ENCODE measurements around the gene MNAT1.

The MNAT1 gene

GRCh38 chr14:60972295-60972694 lies 237.7 kb downstream of the MNAT1 start:
- DNase-seq: no peak

- DNase-seq: no peak
Measured at GRCh38 chr14:60973070-60973469, 238.5 kb downstream of the MNAT1 start.

- no peak for DNase-seq
Measured at GRCh38 chr14:60974090-60974651, 239.6 kb downstream of the MNAT1 start.

GRCh38 chr14:60975551-60975950 lies 241.0 kb downstream of the MNAT1 start:
- no peak for DNase-seq

- DNase-seq: no peak
Measured at GRCh38 chr14:60977847-60978246, 243.3 kb downstream of the MNAT1 start.

- peak; percentile 84 to 88 for DNase-seq
Measured at GRCh38 chr14:60980811-60981632, 246.5 kb downstream of the MNAT1 start, which contains the start of the genes SLC38A6 and TRMT5. SLC38A6 (plus strand) TSS chr14:60981245; CDS start chr14:60981278, 33 bp downstream. TRMT5 (minus strand) TSS chr14:60981079; CDS start chr14:60980973, 106 bp downstream.

- no peak for DNase-seq
Measured at GRCh38 chr14:60981633-60982455, 247.3 kb downstream of the MNAT1 start.

GRCh38 chr14:60984196-60984595 lies 249.6 kb downstream of the MNAT1 start:
- no peak for DNase-seq

GRCh38 chr14:60986500-60986899 lies 251.9 kb downstream of the MNAT1 start:
- no peak for DNase-seq

GRCh38 chr14:60989599-60989998 lies 255.0 kb downstream of the MNAT1 start:
- no peak for DNase-seq

- no peak for DNase-seq
Measured at GRCh38 chr14:60998617-60999016, 264.1 kb downstream of the MNAT1 start.

- DNase-seq: no peak
Measured at GRCh38 chr14:60999536-60999935, 265.0 kb downstream of the MNAT1 start.

- no peak for DNase-seq
Measured at GRCh38 chr14:61003571-61003970, 269.0 kb downstream of the MNAT1 start.

- DNase-seq: no peak
Measured at GRCh38 chr14:61019537-61019936, 285.0 kb downstream of the MNAT1 start.

All from stimulated activated CD4-positive, alpha-beta T cell treated with anti-CD3 and anti-CD28 coated beads, Interleukin-2, amount 100 ng/mL, for 48 hours (primary cell).